Suppressor macrophage treated with lipopolysaccharide for 1 hour (primary cell): ENCODE measurements around the gene PPEF2.

Experiments
- DNase-seq, 3 donors: peaks; one replicate each; pipeline ENCODE4 v3.0.0-alpha.2; 2020 to 2022

The PPEF2 gene

DNA sequence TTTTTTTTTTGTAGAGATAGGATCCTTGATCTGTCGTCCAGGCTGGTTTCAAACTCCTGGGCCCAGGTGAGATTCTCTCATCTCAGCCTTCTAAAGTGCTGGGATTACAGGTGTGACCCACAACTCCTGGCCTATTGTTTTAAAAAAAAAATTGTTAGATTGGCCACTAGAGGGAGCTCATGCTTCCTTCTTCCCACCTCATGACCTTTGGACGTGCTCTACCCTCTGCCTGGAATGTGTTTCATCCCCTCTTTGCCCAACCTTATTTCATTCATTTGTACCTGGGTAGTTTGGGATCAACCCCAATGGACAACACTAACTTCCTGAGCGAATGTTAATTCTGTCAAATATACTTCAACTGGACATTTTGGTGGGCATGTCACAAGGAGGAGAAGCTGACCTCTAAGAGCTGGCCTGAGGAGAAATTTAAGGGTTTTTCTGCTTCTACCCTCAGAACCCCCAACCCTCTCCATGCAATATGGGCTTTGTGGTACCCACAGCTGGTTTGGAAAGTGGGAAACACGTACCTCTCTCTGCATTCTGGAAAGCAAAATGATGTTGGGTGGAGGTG lies 6.4 kb downstream of the PPEF2 start:
- DNase-seq: peak; percentile 53 to 64 (median 64)

DNA sequence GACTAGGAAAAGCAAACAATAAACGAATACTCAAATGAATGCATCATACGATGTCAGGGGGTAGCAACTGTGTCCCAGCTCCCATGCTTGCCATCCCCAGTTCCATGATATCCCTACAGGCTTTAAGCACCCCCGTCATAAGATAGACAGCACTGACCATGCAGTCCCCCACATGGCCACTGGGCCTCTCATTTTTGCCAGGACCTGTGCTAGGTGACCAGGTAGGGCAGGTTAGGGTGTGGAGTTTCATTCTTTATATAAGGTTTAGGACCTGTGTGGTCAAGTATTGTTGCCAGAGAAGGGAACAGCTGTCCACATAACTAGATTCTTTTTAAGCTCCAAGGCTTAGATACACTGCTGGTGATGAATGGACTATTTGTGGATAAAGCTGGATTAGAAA lies 9.7 kb downstream of the PPEF2 start:
- DNase-seq: no peak

DNA sequence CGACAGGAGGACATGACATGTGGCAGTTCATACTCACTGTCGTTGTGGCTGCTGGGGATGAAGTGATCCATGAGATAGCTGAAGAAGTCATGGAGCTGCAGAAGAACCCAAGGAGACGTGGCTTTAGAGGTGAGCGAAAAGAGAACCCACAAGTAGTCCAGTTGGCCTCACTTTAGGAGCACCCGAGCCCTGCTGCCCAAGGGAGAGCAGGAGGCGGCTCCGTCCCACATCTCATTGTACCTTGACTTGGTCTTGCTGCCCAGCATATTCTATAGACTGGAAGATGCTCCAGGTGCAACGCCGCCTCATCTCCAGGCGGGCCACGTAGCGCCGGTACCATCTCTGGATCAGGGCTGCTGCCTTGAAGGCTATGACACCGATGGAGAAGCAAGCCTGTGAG lies 10.6 kb downstream of the PPEF2 start:
- no peak for DNase-seq

DNA sequence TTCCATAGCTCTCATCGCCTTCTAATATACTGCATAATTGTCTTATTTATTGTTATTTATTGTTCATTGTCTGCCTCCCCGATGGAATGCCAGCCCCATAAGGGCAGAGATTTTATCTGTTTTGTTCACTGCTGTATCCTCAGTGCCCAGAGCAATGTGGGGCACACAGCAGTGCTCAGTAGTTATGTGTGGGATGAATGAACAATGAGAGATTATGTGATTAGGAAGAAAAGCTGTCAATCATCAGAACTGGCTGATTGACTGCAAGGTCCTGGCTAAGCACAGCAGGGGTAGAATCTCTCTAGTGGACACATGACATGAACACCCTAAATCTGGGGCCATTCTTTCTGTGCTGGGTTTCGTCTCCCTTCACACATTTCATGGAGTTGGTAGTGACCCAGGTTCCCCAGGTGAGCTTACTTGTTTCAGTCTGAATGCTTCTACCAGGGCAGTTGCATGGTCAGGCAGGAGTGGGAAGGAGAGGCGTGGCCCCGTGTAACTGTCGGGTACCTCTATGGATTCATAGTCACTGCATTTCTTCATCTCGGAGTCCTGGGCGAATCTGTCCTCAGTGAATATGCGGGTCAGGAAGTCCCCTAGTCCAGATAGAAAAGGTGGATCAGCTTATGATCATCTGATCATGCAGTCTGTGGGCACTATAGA lies 12.6 kb downstream of the PPEF2 start:
- no peak for DNase-seq

DNA sequence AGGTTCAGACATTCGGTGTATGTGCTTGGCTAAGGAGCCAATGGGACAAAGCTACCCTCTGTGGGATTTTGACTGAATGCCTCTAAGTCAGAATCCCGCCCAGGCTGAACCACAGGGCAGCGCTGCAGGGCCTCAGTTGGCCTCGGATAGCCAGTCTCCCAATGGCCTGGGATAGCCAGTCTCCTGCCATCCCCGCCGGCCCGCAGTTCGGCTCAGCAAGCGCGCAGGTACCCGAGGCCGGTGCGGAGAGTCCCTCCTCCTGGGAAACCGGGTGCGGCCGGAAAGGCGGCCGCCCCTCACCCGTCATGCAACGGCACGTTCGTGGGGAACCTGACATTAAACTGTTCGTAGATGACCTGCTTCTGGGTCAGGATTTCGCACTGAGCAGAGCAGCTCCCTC lies 16.1 kb downstream of the PPEF2 start:
- DNase-seq: no peak

DNA sequence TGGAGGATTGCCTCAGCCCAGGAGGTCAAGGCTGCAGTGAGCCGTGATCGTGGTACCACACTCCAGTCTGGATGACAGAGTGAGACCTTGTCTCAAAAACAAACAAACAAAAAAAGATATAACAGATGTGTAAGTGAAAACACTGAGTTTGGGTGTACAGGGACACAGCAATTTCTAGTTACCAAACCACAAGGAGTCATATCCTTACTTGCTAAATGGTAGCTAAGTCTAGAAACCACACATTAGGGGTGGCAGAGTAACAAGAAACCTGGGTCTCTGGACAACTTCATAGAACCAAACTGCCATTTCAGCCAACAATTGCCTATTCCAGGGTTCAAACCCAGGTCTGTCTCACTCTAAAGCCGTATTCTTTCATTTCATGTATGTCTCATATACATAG lies 20.8 kb downstream of the PPEF2 start:
- DNase-seq: no peak

DNA sequence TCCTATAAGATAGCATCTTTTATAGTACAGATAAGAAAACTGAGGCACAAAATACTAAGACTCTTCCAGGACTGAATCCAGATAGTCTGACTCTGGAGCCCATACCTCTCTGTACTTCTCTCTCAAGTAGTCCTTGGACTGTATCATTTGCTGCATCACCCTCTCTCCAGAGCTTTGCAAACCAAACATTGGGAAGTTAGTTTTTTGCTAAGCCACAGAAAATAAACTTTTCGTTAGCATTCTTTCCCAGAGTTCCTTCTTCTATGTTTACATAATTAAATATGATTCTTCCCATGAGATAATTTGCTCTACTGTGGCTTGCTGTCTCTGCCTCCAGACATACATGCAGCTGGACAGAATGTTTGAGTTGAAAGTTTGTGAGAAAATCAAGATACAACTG lies 22.0 kb downstream of the PPEF2 start:
- DNase-seq: no peak

DNA sequence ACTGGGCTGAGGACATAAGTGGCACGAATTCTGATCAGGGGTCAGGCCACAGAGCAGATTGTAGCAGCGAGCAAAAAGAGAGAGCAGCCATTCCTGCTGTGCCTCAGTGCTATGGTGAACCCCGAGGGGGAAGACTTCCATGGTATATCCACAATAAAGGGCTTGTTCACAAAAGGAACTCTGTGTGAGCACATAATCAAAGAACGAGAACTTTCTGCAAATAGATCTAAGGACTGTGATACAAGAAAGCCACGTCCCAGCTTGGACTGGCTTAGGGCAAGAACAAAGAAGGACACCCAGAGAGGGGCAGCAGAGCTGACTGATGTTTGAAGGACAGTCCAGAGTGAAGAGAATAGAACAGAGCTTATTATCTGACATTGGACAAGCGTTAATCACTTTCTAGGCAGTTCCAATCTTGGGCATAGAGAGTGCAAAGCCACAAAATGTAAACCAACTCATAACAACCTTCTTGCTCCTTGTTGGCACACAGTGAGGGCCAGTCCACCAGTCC lies 24.0 kb downstream of the PPEF2 start:
- DNase-seq: no peak

DNA sequence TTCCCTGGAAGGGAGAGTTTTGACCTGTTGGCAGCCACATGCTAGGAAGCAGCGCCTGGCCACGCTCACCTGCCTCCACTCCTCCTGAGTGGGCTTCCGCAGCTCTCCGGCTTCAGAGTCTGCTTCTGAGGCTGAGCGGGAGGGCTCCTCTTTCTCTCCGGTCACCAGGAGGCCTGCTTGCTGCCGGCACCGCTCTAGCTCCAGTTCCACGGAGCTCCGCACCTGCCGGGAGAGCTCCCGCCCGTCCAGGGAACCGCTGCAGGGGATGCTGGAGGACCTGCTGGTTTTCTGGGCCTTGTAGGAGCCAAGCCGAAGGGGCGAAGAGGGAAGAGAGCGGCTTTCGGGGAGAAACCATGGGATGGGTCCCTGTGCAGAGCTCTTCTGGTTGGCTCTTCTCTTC lies 26.0 kb downstream of the PPEF2 start:
- no peak for DNase-seq

DNA sequence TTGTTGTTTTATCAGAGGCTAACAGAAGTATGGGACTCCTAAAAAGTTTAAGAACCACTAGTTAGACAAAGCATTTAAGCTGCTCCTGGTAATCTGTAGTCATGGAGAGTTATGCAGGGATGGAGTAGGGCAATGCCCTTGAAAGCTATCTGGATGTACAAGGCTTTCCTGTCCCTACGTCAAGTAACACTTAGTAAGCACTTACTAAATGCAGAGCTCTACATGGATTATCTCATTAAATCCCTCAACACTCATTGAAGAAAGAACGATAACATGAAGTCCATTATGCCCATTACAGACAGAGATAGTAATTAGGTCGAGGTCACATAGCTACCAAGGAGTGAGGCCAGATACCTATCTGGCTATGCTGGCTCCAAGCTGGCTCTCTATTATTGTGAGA lies 33.2 kb downstream of the PPEF2 start:
- no peak for DNase-seq

DNA sequence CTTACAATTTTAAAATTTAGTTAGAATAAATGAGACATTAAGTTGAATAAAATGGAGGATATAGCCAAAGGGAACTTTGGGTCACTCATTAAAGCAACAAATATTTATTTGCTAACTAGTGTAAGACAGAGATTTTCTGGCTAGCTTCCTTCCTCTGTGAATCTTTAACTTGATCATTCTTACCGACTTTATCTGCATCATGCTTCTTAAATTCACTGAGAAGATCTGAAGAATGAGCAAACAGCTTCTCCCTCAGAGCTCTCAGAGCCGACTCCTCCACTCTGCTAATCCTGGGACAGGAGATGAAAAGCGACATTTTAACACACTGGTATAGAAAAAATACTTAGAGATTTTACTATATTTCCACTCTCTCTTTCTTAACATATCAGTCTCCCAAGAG lies 35.1 kb downstream of the PPEF2 start:
- no peak for DNase-seq

DNA sequence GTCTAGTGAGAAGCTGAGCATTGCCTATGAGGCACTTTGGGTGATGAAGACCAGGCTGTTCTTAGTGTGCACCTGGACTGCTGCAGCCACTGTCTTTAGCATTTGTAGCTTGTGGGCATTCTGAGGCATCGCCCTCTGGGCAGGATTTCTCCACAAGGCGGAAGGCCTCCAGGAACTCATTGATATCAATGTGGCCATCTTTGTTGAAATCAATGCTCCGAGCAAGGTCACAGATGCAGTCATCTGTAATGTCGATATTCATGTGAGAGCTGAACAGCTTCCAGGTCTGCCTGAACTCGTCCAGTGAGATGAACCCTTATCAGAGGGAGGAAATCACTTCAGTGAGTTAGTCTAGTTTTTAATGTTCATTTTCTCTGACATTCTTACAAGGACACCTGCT lies 41.6 kb downstream of the PPEF2 start:
- no peak for DNase-seq

DNA sequence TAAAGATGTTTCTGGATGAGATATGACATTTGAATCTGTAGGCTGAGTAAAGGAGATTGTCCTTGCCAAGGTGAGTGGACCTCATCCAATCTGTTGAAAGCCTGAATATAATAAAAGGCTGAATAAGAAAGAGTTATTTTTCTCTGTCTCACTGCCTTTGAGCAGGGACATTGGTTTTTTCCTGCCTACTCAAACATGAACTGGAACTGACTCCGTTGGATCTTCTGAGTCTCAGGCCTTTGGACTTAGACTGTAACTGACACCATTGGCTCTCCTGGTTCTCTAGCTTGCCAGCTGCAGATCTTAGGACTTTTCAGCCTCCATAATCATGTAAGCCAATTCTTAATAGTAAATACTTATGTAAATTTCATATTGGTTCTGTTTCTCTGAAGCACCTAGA lies 43.5 kb downstream of the PPEF2 start:
- no peak for DNase-seq

DNA sequence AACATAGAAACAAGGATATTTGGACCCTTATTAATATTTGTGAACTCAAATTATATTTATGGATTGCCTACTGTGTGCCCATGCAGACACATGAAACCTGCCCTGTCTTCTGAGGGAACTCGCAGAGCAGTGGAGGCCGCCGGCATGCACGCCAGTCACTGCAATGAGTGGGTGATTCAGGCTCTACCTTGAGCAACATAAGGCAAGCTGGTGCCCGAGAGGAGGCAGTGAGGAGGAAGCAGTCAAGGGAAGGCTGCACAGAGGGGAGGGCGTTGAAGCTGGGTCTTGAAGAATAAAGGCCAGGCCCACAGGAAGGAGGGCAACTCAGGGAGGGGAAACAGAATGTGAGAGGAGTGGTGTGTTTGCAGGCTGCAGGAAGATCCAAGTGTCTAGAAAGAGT lies 52.8 kb downstream of the PPEF2 start:
- peak; percentile 63 to 66 (median 65) for DNase-seq

DNA sequence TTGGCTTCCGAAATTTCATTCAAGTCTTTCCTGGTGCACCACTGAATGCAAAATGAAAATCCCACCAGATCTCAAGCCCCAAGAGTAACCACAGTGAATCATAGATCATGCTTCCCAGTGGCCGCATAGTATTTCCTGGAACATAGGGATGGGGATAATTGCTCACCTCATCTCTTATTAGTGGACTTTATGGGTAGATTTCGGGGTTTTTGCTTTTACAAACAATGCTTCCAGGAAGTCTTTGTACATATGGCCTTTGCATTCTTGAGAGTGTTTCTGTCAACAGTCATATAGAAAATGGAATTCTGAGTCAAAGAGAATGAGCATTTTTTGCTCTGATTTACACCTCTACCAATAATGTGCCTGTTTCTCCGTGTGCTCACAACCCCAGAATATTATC lies 53.4 kb downstream of the PPEF2 start:
- DNase-seq: peak in 1 of 3 donors; percentile 63

DNA sequence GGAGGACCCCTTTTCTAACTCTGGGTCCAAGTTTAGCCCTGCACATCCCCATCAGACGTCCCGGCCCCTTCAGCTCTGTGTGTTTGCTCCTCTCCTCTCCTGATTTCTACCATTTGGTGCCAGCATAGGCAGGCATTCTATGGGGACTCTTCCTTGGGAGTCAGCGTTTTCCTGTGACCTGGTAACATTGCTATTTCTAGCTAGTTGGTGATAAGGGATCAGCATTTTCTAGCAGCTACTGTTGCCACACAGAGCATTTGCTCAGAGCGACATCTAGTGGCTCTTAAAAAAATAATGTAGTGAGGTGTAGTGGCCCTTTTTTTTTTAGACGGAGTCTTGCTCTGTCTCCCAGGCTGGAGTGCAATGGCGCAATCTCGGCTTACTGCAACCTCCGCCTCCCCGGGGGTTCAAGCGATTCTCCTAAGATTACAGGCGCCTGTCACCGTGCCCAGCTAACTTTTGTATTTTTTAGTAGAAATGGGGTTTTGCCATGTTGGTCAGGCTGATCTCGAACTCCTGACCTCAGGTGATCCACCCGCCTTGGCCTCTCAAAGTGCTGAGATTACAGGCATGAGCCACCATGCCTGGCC lies 54.0 kb downstream of the PPEF2 start:
- peak; percentile 78 to 86 (median 81) for DNase-seq

DNA sequence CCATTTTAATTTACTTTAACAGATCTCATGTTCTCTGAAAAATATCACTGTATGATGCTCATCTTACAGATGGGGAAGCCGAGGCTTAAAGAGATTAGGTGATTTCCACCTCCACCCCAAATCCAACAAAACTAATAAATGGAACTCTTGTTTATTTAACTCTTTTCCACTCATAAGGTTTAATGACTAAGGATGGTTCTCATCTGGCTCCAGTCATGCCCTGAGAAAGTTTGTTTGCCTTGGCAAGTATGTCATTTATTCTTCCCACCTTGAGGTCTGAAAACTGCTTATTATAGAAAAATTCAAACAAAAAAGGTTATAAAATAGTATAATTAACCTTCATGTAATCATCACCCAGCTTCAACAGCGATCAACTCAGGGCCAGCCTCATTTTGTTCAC lies 56.3 kb downstream of the PPEF2 start:
- DNase-seq: no peak

DNA sequence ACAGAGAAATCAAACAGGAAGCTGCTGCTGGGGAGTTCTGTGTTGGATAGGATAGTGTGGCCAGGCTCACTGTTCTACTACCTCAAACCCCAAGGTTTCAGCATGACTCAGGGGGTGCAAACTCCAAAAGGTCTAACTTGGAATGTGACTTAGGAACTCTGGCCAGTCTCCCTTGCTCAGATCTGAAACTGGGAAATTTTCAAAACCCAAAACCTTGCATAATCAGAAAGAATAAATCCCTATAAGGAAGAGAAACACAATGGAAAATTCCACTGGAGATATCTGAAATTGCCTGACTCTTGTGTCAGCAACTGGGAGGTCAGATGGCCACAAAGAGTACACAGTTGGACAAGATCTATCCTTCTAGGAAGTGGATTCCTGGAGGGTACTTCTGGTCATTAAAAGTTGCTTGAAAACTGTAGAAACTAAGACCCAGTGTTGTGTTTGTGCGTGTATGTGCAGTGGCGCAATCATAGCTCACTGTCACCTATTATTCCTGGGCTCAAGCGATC lies 58.0 kb downstream of the PPEF2 start:
- DNase-seq: peak; percentile 73 to 85 (median 75)

DNA sequence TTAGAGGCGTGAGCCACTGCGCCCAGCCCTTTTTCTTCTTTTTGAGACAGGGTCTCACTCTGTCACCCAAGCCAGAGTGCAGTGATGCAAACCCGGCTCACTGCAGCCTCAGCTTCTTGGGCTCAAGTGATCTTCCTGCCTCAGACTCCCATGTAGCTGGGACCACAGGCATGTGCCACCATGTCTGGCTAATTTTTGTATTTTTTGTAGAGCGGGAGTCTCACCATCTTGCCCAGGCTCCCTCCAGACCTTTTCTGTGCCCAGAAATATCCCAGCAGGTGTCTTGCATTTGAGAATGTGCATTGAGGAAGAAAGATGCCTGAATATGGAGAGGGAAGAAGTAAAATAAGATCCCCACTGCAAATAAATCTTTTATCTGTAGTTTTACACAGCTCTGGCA lies 58.7 kb downstream of the PPEF2 start:
- no peak for DNase-seq

DNA sequence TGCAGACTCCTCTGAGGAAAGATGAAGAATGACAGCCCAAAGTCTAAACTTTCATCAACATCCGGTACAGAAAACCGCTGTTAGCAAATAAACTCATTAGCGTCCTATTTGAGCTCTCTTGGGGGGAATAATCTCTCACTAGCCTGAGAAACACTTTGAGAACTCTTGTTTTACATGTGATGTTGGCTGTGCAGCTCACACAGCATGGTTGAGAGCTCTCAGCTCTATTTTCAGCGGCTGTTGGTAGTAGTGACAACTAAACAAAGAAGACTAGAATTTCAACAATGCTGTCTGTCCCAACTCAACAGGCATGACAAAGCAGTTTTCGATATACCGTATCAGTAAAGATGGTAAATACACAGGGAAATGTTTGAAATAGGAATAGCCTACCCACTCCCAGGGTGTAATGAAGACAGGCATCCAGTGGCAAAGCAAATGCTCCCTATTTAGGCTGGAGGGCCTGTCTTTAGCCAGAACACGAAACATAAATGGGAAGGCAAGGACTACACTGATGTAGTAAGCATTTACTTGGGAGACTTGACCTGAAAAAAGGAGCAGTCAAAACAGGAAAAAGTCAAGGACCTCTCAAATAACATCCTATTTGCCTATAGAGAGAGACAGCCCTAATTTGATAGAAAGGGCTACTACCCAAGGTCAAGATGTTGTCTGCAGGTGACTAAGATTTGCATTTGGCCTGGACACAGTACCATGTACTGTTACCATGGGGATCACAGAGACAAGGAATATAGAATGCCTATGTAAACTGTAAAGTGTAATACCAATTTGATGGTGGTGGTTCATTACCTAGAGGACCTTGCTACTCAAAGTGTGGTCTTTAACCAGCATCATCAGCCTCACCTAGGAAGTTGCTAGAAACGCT lies 60.4 kb downstream of the PPEF2 start:
- DNase-seq: no peak

DNA sequence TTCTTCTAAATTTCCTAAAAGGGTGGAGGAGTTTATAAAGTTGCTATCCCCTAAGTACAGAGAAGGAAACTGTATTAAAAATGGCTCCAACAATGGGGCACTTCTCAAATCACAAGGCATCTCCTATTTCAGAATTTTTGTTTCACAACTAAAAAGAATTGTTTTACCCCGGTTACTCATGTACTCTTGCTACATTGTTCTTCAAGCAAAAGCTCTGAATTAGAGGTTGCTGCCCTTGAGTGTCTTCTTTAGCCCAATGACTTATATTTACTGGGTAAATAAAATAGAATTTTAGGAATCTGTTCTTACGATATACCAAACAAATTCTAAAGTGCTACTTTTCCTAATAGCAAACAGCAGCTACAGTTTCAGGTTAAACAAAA lies 67.5 kb downstream of the PPEF2 start:
- DNase-seq: no peak

DNA sequence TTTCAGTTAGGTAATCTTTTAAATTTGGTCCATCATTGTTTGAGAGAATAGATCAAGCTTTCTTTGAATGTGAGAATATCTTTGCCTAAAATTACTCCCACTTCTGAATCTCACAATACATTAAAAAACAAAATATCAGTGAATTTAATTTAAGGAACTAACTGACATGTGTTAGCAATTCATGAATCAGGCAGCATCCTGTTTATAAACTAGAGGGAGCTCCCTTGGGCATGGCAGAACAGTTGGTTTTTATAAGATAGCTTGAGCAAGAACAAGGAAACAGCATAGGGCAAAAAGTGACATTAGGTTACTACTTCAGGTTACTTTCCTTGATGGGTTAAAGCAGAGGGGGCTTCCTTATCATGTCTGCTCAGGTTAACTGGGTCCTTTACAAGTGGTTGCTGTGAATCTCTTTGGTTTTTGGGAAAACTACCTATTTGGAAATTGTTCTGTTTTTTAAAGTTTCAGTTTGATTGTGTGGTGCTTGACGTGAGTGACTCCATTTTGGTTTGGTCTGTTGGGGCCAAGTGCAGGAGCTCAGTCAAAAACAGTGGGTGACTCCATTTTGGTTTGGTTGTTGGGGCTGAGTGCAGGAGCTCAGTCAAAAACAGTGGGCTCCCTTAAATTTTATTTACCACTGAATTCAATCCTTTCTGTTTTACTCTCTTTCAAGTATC lies 68.0 kb downstream of the PPEF2 start:
- DNase-seq: peak in 1 of 3 donors; percentile 27
